ENCODE measurements around the gene DNAJC27.

GRCh38 chr2:24981411-24982136, 9.8 kb upstream of the DNAJC27 start:
- TF ChIP-seq, protein P1, sequence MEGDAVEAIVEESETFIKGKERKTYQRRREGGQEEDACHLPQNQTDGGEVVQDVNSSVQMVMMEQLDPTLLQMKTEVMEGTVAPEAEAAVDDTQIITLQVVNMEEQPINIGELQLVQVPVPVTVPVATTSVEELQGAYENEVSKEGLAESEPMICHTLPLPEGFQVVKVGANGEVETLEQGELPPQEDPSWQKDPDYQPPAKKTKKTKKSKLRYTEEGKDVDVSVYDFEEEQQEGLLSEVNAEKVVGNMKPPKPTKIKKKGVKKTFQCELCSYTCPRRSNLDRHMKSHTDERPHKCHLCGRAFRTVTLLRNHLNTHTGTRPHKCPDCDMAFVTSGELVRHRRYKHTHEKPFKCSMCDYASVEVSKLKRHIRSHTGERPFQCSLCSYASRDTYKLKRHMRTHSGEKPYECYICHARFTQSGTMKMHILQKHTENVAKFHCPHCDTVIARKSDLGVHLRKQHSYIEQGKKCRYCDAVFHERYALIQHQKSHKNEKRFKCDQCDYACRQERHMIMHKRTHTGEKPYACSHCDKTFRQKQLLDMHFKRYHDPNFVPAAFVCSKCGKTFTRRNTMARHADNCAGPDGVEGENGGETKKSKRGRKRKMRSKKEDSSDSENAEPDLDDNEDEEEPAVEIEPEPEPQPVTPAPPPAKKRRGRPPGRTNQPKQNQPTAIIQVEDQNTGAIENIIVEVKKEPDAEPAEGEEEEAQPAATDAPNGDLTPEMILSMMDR (IDR thresholded peaks at IDR 0.05): no peak
- no peak for TF ChIP-seq POLR2A (IDR thresholded peaks at IDR 0.05)

Measured in body of pancreas (tissue), 4 donors.